ENCODE measurements around the gene GNMT.

DNA sequence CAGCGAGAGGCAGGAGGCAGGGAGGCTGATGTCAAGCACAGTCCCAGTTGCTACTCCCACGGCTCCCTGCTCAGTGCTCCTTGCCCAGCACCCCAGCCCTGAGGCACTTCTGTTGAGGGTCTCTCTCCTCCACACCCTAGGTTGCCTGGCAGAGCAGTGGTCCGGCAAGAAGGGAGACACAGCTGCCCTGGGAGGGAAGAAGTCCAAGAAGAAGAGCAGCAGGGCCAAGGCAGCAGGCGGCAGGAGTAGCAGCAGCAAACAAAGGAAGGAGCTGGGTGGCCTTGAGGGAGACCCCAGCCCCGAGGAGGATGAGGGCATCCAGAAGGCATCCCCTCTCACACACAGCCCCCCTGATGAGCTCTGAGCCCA lies 22.1 kb upstream of the GNMT start:
- TF ChIP-seq, protein P1, sequence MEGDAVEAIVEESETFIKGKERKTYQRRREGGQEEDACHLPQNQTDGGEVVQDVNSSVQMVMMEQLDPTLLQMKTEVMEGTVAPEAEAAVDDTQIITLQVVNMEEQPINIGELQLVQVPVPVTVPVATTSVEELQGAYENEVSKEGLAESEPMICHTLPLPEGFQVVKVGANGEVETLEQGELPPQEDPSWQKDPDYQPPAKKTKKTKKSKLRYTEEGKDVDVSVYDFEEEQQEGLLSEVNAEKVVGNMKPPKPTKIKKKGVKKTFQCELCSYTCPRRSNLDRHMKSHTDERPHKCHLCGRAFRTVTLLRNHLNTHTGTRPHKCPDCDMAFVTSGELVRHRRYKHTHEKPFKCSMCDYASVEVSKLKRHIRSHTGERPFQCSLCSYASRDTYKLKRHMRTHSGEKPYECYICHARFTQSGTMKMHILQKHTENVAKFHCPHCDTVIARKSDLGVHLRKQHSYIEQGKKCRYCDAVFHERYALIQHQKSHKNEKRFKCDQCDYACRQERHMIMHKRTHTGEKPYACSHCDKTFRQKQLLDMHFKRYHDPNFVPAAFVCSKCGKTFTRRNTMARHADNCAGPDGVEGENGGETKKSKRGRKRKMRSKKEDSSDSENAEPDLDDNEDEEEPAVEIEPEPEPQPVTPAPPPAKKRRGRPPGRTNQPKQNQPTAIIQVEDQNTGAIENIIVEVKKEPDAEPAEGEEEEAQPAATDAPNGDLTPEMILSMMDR (conservative IDR thresholded peaks at IDR 0.05; ENCODE audit: low read depth, low read length) = no peak
- TF ChIP-seq EZH2phosphoT487 (IDR thresholded peaks at IDR 0.05; ENCODE audit: borderline replicate concordance, low read length) (no peak), EZH2 (IDR thresholded peaks at IDR 0.05; ENCODE audit: low read length, unreplicated experiment) (no peak)
